HG03139 (cell line): ENCODE measurements around the gene PHGDH.
"Not testable (repeated sequence)": the region's sequence is repeated elsewhere in the genome, so short reads cannot be mapped to it uniquely, and the experiment has no call there.

Experiments
- ATAC-seq: cut with Tn5 transposase; IDR thresholded peaks from one replicate; pipeline ENCODE4 v1.9.1; 2021; ENCODE audit not compliant: unreplicated experiment

The PHGDH gene

GRCh38 chr1:119786046-119786445 is 74.3 kb downstream of the PHGDH start:
- not testable (repeated sequence) for ATAC-seq

- ATAC-seq, result not testable (repeated sequence)
These were observed 74.8 kb downstream of the PHGDH start for GRCh38 chr1:119786473-119787050.

DNA sequence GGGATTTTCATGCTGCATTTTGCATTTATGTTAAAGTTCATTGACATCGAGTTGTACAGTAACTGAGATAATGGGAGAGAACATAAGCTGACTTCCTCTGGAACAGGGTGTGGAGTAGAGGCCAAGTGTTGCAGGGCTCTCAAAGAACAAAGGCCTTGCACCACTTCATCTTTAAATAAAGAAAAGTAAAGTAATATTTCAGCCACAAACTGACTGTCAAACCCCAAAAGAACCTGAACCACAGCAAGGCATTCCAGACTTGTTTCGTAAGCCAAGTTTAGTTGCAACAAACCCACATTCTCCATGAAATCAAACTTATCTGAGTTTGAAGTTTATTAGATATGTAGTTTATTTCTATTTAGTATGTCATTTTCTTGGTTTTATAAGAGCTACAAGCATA is 76.0 kb downstream of the PHGDH start:
- no peak for ATAC-seq

GRCh38 chr1:119790451-119791198 is 78.9 kb downstream of the PHGDH start:
- ATAC-seq, result no peak

DNA sequence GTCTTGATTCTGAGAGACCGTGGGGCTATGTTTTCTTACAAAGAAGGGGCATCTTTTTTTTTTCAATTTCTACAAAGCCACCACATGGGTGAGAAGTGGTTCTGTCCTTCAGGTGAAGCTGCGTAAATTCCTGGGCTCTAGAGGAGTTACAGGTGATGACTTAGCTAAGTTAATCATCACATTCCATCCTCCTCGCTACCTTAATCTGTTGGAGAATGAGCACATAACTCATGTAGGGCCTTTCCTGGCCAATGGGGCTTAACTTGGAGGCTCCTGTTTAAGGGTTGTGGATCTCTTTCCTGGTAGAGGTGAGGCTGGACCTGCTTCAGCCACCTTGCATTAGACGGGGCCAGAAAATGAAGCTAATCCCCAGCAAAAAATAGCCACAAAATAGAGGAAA is 79.6 kb downstream of the PHGDH start:
- no peak for ATAC-seq
